NCI-H2107 (cell line): Measurements from ENCODE around the gene LDHAL6B.

Source experiments
- DNase-seq: peaks from one replicate; lab custom pipeline; 2025; lab: John Stamatoyannopoulos, UW

The LDHAL6B gene

GRCh38 chr15:59177317-59177660 lies 29.4 kb upstream of the LDHAL6B start:
- DNase-seq = no peak

- DNase-seq = no peak
These were observed 28.4 kb upstream of the LDHAL6B start for GRCh38 chr15:59178151-59178695.

- no peak for DNase-seq
These were observed 26.9 kb upstream of the LDHAL6B start for GRCh38 chr15:59179717-59180116.

GRCh38 chr15:59180945-59181600 lies 25.6 kb upstream of the LDHAL6B start:
- DNase-seq = no peak

GRCh38 chr15:59185725-59186124 lies 20.9 kb upstream of the LDHAL6B start:
- DNase-seq = no peak

GRCh38 chr15:59186501-59186900 lies 20.1 kb upstream of the LDHAL6B start:
- no peak for DNase-seq

GRCh38 chr15:59189241-59189640 lies 17.4 kb upstream of the LDHAL6B start:
- no peak for DNase-seq

GRCh38 chr15:59190291-59190690 lies 16.4 kb upstream of the LDHAL6B start:
- no peak for DNase-seq

- DNase-seq = no peak
These were observed 14.8 kb upstream of the LDHAL6B start for GRCh38 chr15:59191855-59192237.

GRCh38 chr15:59194639-59195325 lies 11.9 kb upstream of the LDHAL6B start:
- no peak for DNase-seq

- DNase-seq = no peak
These were observed 10.2 kb upstream of the LDHAL6B start for GRCh38 chr15:59196416-59196815.

- no peak for DNase-seq
These were observed 9.2 kb upstream of the LDHAL6B start for GRCh38 chr15:59197454-59197853.

GRCh38 chr15:59199626-59200465 lies 6.8 kb upstream of the LDHAL6B start:
- no peak for DNase-seq

GRCh38 chr15:59200560-59200959 lies 6.1 kb upstream of the LDHAL6B start:
- DNase-seq = no peak

GRCh38 chr15:59203008-59203407 lies 3.6 kb upstream of the LDHAL6B start:
- no peak for DNase-seq

GRCh38 chr15:59203657-59204056 lies 3.0 kb upstream of the LDHAL6B start:
- no peak for DNase-seq

- no peak for DNase-seq
These were observed 612 bp upstream of the LDHAL6B start for GRCh38 chr15:59205839-59206622.

- DNase-seq = no peak
These were observed 2.1 kb downstream of the LDHAL6B start for GRCh38 chr15:59208613-59209249.

- DNase-seq = no peak
These were observed 3.5 kb downstream of the LDHAL6B start for GRCh38 chr15:59210186-59210585.

- no peak for DNase-seq
These were observed 10.3 kb downstream of the LDHAL6B start for GRCh38 chr15:59216911-59217310.

GRCh38 chr15:59217876-59218498 lies 11.3 kb downstream of the LDHAL6B start:
- no peak for DNase-seq
